DOHH2 (cell line): ENCODE measurements around the gene KRTAP9-3.
"Not testable (repeated sequence)": the region's sequence is repeated elsewhere in the genome, so short reads cannot be mapped to it uniquely, and the experiment has no call there.

Source experiments
- CTCF ChIP-seq: fragments of 200-600 bp; sonication (generic); IDR thresholded peaks from one replicate; pipeline ENCODE4 v1.5.1; 2014; ENCODE audit warnings: antibody characterized with exemption, mild to moderate bottlenecking, low read depth, low read length; ENCODE audit not compliant: poor library complexity, severe bottlenecking
- EZH2phosphoT487 ChIP-seq: fragments of 200-600 bp; sonication (generic); IDR thresholded peaks from 2 replicates; pipeline ENCODE4 v1.6.1; 2017; ENCODE audit warnings: borderline replicate concordance, mild to moderate bottlenecking, antibody characterized with exemption, low read length, moderate library complexity, mixed read lengths

- TF ChIP-seq CTCF, EZH2phosphoT487: not testable (repeated sequence)
Measured at GRCh38 chr17:41271323-41271722, 39.1 kb downstream of the KRTAP9-3 start.
